ENCODE results near the gene HSFX4. TPM values are rescaled to one million over a fixed set of nuclear protein-coding genes. Genes with fewer than 3 reads are reported as not detected.

HSFX4 gene
- total RNA-seq, 4 donors from 2014 or later = not detected

- Histone ChIP-seq H3K9me3 (no peaks in the 10 kb centered on the region), H3K4me3 (no peak overlapping the region), H3K27me3 (no peaks in the 10 kb centered on the region), H3K36me3 (no peaks in the 10 kb centered on the region), H3K27ac (no peak overlapping the region), H3K4me1 (no peaks in the 10 kb centered on the region)
- no peak for DNase-seq (ENCODE audit: low spot score in 2 of 2)
- 32% methylated on average over 8 of the region's 9 CpGs for WGBS
- TF ChIP-seq EP300 (IDR thresholded peaks at IDR 0.05) (no peak), CTCF (IDR thresholded peaks at IDR 0.05) (peak; percentile 46 to 48)
These were observed 33.7 kb downstream of the HSFX4 start for GRCh38 chrX:149962859-149963757.

GRCh38 chrX:149979126-149979644, 49.8 kb downstream of the HSFX4 start:
- Histone ChIP-seq H3K27ac (no peak overlapping the region), H3K4me3 (no peak overlapping the region), H3K27me3 (no peaks in the 10 kb centered on the region), H3K36me3 (no peaks in the 10 kb centered on the region), H3K4me1 (peaks cover 7% of the 10 kb centered on the region), H3K9me3 (no peaks in the 10 kb centered on the region)
- no peak for TF ChIP-seq EP300 (IDR thresholded peaks at IDR 0.05)
- no peak for TF ChIP-seq POLR2A (IDR thresholded peaks at IDR 0.05)
- no peak for TF ChIP-seq CTCF (IDR thresholded peaks at IDR 0.05)
- no peak for TF ChIP-seq POLR2AphosphoS5 (IDR thresholded peaks at IDR 0.05)
- 64% methylated on average over 3 of the region's 3 CpGs for WGBS
- no peak for DNase-seq (ENCODE audit: low spot score in 2 of 2)

Other genes with a start within 250 kb of the HSFX4 start
- under 1 TPM in 1 of 4 donors, not detected in 3; 0.26 TPM for gene MAGEA11, start 217.5 kb upstream of the HSFX4 start, total RNA-seq
- gene HSFX1, start 155.5 kb upstream of the HSFX4 start, total RNA-seq = 1 to 10 TPM; 1.3 to 3.1 (median 2.0) TPM
- not detected for gene MAGEA9, start 147.6 kb upstream of the HSFX4 start, total RNA-seq
- gene MAGEA8, start 48.4 kb upstream of the HSFX4 start, total RNA-seq = not detected
- gene EOLA2, start 8.9 kb downstream of the HSFX4 start, total RNA-seq = 10 to 100 TPM; 15.3 to 49.2 (median 20.1) TPM